IMR-90 (cell line): ENCODE results near the gene CALCOCO1. TPM values are rescaled to one million over a fixed set of nuclear protein-coding genes. Genes with fewer than 3 reads are reported as not detected.

Experiments used
- ATAC-seq: fragments of 200-7000 bp; cut with Tn5 transposase; 2 replicates; pipeline ENCODE4 v1.9.1; 2020; ENCODE audit warnings: low read depth, mild to moderate bottlenecking, moderate library complexity
- BruUV-seq: library from RNA; stranded (reverse); fragments of 400-500 nt; replicated peaks from 2 replicates; lab custom pipeline; 2021; lab: Mats Ljungman, UMichigan
- CTCF ChIA-PET: fragments of 300-600 bp; formaldehyde crosslinking; extraction: SDS; loops from one replicate; lab custom pipeline; 2021; ENCODE audit warnings: antibody characterized with exemption; lab: Yijun Ruan, JAX
- POLR2A ChIA-PET: fragments of 300-600 bp; sonication (Branson Sonifier 250); formaldehyde crosslinking; loops from one replicate; lab custom pipeline; 2022; ENCODE audit warnings: antibody characterized with exemption; ENCODE audit not compliant: unreplicated experiment; lab: Charles Lee
- DNase-seq: peaks from one replicate; pipeline ENCODE4 v3.0.0; 2013
- H2AFZ ChIP-seq: replicated peaks from 2 replicates; pipeline ENCODE3; 2013; ENCODE audit warnings: low read length, mild to moderate bottlenecking; ENCODE audit not compliant: poor library complexity
- H2AK5ac ChIP-seq: 2 replicates; pipeline ENCODE4 v1.6.1; 2013; ENCODE audit warnings: low read depth, low read length, inconsistent platforms
- H2AK9ac ChIP-seq: replicated peaks from 2 replicates; pipeline ENCODE3; 2013; ENCODE audit warnings: mild to moderate bottlenecking, low read depth, low read length, moderate library complexity; ENCODE audit not compliant: poor library complexity
- H2BK120ac ChIP-seq: 2 replicates; pipeline ENCODE4 v1.6.1; 2013; ENCODE audit warnings: low read depth, low read length, inconsistent platforms
- H2BK15ac ChIP-seq: 3 replicates; pipeline ENCODE4 v1.6.1; 2013; ENCODE audit warnings: low read depth, low read length, inconsistent platforms
- H2BK20ac ChIP-seq: 2 replicates; pipeline ENCODE4 v1.6.1; 2013; ENCODE audit warnings: low read depth, mild to moderate bottlenecking, inconsistent platforms, low read length, moderate library complexity
- H2BK5ac ChIP-seq: 2 replicates; pipeline ENCODE4 v1.6.1; 2013; ENCODE audit warnings: mild to moderate bottlenecking, low read depth, low read length, inconsistent platforms; ENCODE audit not compliant: poor library complexity, severe bottlenecking
- H3K14ac ChIP-seq: replicated peaks from 2 replicates; pipeline ENCODE4 v1.6.1; 2013; ENCODE audit warnings: low read depth, low read length, inconsistent platforms
- H3K18ac ChIP-seq: 2 replicates; pipeline ENCODE4 v1.6.1; 2013; ENCODE audit warnings: low read depth, low read length, control low read depth
- H3K23ac ChIP-seq: 2 replicates; pipeline ENCODE4 v1.6.1; 2013; ENCODE audit warnings: low read depth, low read length, inconsistent platforms
- H3K27ac ChIP-seq: 2 replicates; pipeline ENCODE4 v1.5.1; 2013; ENCODE audit warnings: mild to moderate bottlenecking, control low read depth, low read length; ENCODE audit not compliant: insufficient read depth
- H3K27me3 ChIP-seq: 2 replicates; pipeline ENCODE4 v1.6.1; 2013; ENCODE audit warnings: low read length; ENCODE audit not compliant: control insufficient read depth, insufficient read depth
- H3K36me3 ChIP-seq: 2 replicates; pipeline ENCODE4 v1.6.1; 2013; ENCODE audit warnings: low read length, mixed read lengths; ENCODE audit not compliant: control insufficient read depth, insufficient read depth
- H3K4ac ChIP-seq: 2 replicates; pipeline ENCODE4 v1.6.1; 2013; ENCODE audit warnings: low read depth, low read length, inconsistent platforms
- H3K4me1 ChIP-seq: 2 replicates; pipeline ENCODE4 v1.6.1; 2013; ENCODE audit warnings: low read length, mixed read lengths; ENCODE audit not compliant: control insufficient read depth, insufficient read depth
- H3K4me2 ChIP-seq: 2 replicates; pipeline ENCODE4 v1.6.1; 2013; ENCODE audit warnings: low read depth, mild to moderate bottlenecking, control low read depth, low read length, moderate library complexity
- H3K4me3 ChIP-seq: 2 replicates; pipeline ENCODE4 v1.5.1; 2013; ENCODE audit warnings: low read depth, mild to moderate bottlenecking, control low read depth, low read length, moderate library complexity; ENCODE audit not compliant: insufficient read depth
- H3K56ac ChIP-seq: 2 replicates; pipeline ENCODE4 v1.6.1; 2013; ENCODE audit warnings: low read length, inconsistent platforms; ENCODE audit not compliant: insufficient read depth; ENCODE audit errors: extremely low read depth
- H3K79me1 ChIP-seq, 2 experiments: 2 replicates each; pipeline ENCODE4 v1.6.1; 2013; ENCODE audit warnings: low read length in 2 of 2, inconsistent platforms in 1 of 2, low read depth in 1 of 2
- H3K9ac ChIP-seq: 2 replicates; pipeline ENCODE4 v1.6.1; 2013; ENCODE audit warnings: low read depth, low read length, control low read depth
- H3K9me1 ChIP-seq: 2 replicates; pipeline ENCODE4 v1.6.1; 2013; ENCODE audit warnings: low read length, inconsistent platforms; ENCODE audit not compliant: insufficient read depth
- H3K9me3 ChIP-seq: 2 replicates; pipeline ENCODE4 v1.6.1; 2013; ENCODE audit warnings: low read length; ENCODE audit not compliant: control insufficient read depth, insufficient read depth
- H4K20me1 ChIP-seq: 2 replicates; pipeline ENCODE4 v1.6.1; 2013; ENCODE audit warnings: low read length, inconsistent platforms; ENCODE audit not compliant: insufficient read depth
- H4K5ac ChIP-seq: 2 replicates; pipeline ENCODE4 v1.6.1; 2013; ENCODE audit warnings: mild to moderate bottlenecking, low read depth, low read length, control low read depth
- H4K8ac ChIP-seq, 2 experiments: 2 replicates each; pipeline ENCODE4 v1.6.1; 2013; ENCODE audit warnings: low read depth in 2 of 2, low read length in 2 of 2, control low read depth in 1 of 2, inconsistent platforms in 1 of 2
- H4K91ac ChIP-seq: 2 replicates; pipeline ENCODE4 v1.6.1; 2013; ENCODE audit warnings: low read depth, low read length, inconsistent platforms; ENCODE audit not compliant: insufficient read depth
- CEBPB ChIP-seq: IDR thresholded peaks from 2 replicates; pipeline ENCODE4 v1.6.1; 2012; ENCODE audit warnings: low read depth, low read length, improper control_type of control experiment
- CTCF ChIP-seq: conservative IDR thresholded peaks from 2 replicates; pipeline ENCODE4 v1.5.1; 2012; ENCODE audit warnings: mild to moderate bottlenecking, low read depth, low read length, improper control_type of control experiment
- RAD21 ChIP-seq: IDR thresholded peaks from 2 replicates; pipeline ENCODE4 v1.6.1; 2012; ENCODE audit warnings: low read length, improper control_type of control experiment
- SMC3 ChIP-seq: fragments of 150-350 bp; IDR thresholded peaks from 2 replicates; pipeline ENCODE4 v1.6.1; 2016; ENCODE audit warnings: low read depth, mild to moderate bottlenecking, antibody characterized with exemption, low read length, moderate library complexity
- WGBS, 2 experiments: methylation state at CpG; one replicate each; pipeline versions ENCODE4 v1.1.5 to v1.1.7; 2013; ENCODE audit warnings: missing lambda C conversion rate in 2 of 2; ENCODE audit not compliant: insufficient read length in 1 of 2; ENCODE audit errors: extremely low coverage in 2 of 2; 5-methylcytosine and 5-hydroxymethylcytosine counted together
- dilution Hi-C: fragments of 300-500 bp; cut with HindIII; formaldehyde crosslinking; loops from one replicate; pipeline ENCODE4 v1.14.3; 2018; ENCODE audit warnings: low sequenced_read_pairs; ENCODE audit not compliant: unreplicated experiment
- in situ Hi-C: fragments of 300-500 bp; cut with MboI; formaldehyde crosslinking; loops from 3 replicates; pipeline ENCODE4 v1.14.3; 2019; ENCODE audit warnings: low sequenced_read_pairs, inconsistent platforms, mixed read lengths
- intact Hi-C: fragments of 100-400 bp; cut with micrococcal nuclease; formaldehyde crosslinking; loops from 2 replicates; pipeline ENCODE4 v1.10.0; 2022
- polyA plus RNA-seq, 3 experiments: library from polyadenylated mRNA; depleted of rRNA; stranded (reverse); fragments of >200 nt; gene quantifications; 2 replicates each; pipeline ENCODE4 v1.2.3, GENCODE V29; 2012; ENCODE audit warnings: low replicate concordance in 1 of 3
- total RNA-seq: library from RNA; depleted of rRNA; stranded (reverse); fragments of >200 nt; gene quantifications from 2 replicates; pipeline ENCODE4 v1.2.3, GENCODE V29; 2012

CALCOCO1 gene
- total and polyA plus RNA-seq, 2 of the 4 experiments (the other 2 are of a cell fraction): 156 to 169 TPM

GRCh38 chr12:53710091-53710490 is 17.2 kb downstream of the CALCOCO1 start:
- 54% methylated on average over 4 of the region's 6 CpGs; no CpG with 5 or more reads in 1 of the 2 experiments for WGBS, 2 experiments
- in situ Hi-C loops (no loop called here), dilution Hi-C loops (no loop called here), intact Hi-C loops (no loop called here)
- no peak overlapping the region for H3K9ac ChIP-seq
- H3K4me3 ChIP-seq: no peak overlapping the region
- no peak overlapping the region for H3K18ac ChIP-seq
- H4K91ac ChIP-seq: no peak overlapping the region
- H2BK5ac ChIP-seq: no peak overlapping the region
- no peak overlapping the region for H3K27ac ChIP-seq
- ChIA-PET CTCF (interaction anchor here (0.5 kb wide), 1 partner anchor 55 kb away, joined by 6 read pairs; no protein-coding TSS in a partner anchor), POLR2A (no interaction called here)
- no peak for ATAC-seq
- no peak overlapping the region for H3K23ac ChIP-seq
- peaks cover 37% of the 10 kb centered on the region for H3K36me3 ChIP-seq
- H2BK15ac ChIP-seq: no peak overlapping the region
- H3K56ac ChIP-seq: no peak overlapping the region
- no peak overlapping the region for H4K8ac ChIP-seq
- no peak overlapping the region for H2BK120ac ChIP-seq
- H4K20me1 ChIP-seq: no peaks in the 10 kb centered on the region
- H3K27me3 ChIP-seq: peaks cover 15% of the 10 kb centered on the region
- H3K4ac ChIP-seq: no peak overlapping the region
- H3K79me1 ChIP-seq: no peaks in the 10 kb centered on the region
- H2AK9ac ChIP-seq: no peak overlapping the region
- no TSS peak for BruUV-seq
- no peak for DNase-seq
- no peaks in the 10 kb centered on the region for H3K4me1 ChIP-seq
- H3K9me3 ChIP-seq: no peaks in the 10 kb centered on the region
- no peak overlapping the region for H4K5ac ChIP-seq
- H2AFZ ChIP-seq: no peak overlapping the region
- no peak overlapping the region for H3K4me2 ChIP-seq
- H2BK20ac ChIP-seq: no peak overlapping the region
- H3K9me1 ChIP-seq: no peaks in the 10 kb centered on the region
- H2AK5ac ChIP-seq: no peak overlapping the region
- H3K14ac ChIP-seq: no peak overlapping the region
- TF ChIP-seq CEBPB: no peak
- no peak for TF ChIP-seq SMC3
- no peak for TF ChIP-seq RAD21
- TF ChIP-seq CTCF: no peak
